ENCODE data around the gene PLD1.
"Not testable (repeated sequence)": the region's sequence is repeated elsewhere in the genome, so short reads cannot be mapped to it uniquely, and the experiment has no call there.

Gene PLD1

GRCh38 chr3:171836855-171837254, 26.6 kb upstream of the PLD1 start:
- no peak for FAIRE-seq

- no peak for FAIRE-seq
These were observed 25.3 kb upstream of the PLD1 start for GRCh38 chr3:171835613-171836012.

DNA sequence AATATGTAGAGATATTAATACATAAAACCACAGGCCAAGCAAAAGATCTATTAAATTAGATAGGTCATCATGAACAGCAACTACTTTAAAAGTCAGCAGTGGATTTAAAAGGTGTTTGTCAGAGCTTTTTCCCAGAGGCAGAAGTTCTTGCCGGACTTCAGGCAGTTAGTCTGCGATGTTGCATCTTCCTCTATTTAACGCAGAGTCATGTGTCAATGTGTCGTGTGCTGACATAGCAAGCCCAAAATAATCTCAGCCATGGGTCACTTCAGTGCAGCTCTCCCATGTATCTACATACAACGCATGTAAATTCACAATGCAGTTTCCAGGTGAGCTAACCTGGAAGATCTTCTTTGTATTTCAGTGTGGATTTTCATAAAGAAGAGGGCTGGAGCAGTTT, 24.8 kb upstream of the PLD1 start:
- FAIRE-seq = no peak

- no peak for FAIRE-seq
These were observed 24.1 kb upstream of the PLD1 start for GRCh38 chr3:171834461-171834801.

DNA sequence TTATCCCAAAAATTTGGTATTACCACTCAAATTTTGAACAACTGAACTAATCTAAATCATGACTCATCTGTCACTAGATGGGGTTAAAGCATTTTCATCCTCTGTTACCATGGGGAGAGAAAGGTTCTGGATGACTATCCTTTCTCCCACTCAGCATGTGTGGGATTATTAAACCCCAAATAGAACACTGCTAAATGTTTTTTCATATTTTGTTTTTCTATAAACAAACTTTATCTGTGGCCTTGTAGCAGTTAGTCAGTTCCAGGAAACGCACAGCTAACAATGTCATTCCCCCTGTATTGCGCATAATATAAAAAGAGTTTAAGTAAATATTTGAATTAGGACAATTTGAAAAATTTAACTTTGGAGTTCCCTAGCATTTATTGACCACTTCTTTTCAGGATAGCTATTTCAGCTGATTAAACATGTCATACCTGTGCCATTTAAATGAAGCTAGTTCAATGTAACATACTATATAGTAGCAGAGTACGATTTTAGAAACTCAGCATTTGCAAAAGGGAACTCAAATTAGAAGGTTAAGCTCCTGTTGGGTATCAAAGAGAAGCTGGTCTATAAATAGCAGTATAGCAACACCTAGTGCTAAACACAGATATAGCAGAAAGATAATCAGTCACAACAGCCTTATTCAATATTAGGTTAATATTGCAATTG, 23.6 kb upstream of the PLD1 start:
- no peak for FAIRE-seq

DNA sequence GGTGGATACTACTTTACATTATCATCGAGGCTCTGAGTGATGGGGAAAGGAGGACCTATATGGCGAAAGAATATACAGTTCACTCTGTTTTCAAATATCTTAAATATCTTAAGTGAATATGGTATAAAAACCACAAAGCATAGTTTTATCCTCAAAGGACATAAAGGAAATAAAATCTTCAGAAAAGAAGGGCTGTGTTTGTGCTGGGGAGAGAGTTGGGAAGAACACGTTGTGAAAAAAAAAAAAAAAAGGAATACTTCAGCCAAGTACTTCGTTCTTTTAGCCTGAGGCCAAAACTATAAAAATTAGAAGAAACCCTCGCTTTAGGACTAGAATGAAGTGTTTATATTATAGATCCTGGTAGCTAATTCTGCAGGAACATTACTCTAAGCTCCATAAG, 22.7 kb upstream of the PLD1 start:
- FAIRE-seq = no peak

DNA sequence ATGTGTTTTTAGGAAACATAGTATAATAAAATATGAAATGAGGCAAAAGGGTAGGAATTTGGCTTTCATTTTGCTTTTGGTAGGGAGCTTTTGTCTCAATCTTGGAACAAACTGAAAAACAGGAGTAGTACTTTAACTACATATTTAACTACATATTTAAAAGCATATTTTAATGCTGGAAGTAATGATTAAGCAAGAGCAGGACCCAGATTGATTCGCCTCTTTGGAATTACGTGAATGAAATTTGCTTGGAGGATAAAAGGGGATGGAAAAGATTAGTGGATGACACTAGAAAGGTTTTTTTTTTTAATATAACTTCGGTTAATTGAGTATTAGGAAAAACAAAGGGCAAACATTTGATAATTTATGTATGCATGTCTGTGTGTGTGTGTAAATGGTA, 21.7 kb upstream of the PLD1 start:
- FAIRE-seq = no peak

DNA sequence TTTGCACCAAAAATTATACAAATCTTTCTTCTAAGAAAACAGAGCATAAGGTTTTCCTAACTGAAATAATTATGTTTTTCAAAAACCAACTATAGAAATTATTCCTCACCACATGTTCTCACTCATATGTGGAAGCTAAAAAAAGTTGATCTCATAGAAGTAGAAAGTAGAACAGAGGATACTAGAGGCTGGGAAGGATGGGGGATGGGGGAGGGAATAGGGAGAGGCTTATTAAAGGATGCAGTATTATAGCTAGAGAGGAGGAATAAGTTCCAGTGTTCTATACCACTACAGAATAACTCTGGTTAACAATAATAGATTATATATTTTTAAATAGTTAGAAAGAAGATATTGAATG, 20.2 kb upstream of the PLD1 start:
- FAIRE-seq = no peak

GRCh38 chr3:171829841-171830517, 19.7 kb upstream of the PLD1 start:
- FAIRE-seq = no peak

DNA sequence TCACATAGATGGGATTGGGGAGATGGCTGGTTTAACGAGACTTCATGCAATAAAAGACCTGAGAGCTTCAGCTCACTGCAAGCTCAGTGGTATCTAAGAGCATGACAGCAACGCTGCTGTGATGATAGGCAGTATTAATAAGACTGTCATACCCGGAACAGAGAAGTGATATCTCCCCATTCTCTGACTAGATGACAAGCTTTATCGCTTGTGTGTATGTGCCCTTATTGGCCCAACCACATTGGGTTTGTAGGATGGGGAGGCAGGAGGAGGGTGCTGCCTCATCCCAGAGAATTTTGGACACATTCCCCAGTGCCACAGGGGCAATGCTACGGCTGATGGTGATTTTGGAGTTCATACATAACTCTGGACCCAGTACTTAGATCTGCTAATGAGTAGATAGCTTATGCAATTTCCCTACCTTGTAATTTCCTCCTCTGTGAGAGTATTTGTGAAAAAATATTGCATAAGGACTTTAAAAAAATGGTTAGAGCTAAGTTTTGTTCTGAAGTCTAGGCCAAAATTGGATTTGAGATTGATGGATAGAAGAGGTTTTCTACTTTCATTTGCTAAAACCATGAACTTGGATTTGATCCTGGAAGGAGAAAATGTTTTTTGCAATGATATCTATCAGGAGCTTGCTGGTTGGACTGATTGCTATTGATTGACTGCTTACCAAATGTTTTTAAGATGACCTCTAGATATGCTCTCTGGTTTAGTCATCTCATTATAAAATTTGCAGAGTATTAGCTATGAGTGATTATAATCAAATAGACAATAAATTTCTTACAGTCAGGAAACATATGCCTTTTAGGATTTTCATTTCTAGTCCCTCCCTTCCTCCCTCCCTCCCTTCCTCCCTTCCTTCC, 18.9 kb upstream of the PLD1 start:
- no peak for FAIRE-seq

- no peak for FAIRE-seq
These were observed 17.7 kb upstream of the PLD1 start for GRCh38 chr3:171827836-171828458.

DNA sequence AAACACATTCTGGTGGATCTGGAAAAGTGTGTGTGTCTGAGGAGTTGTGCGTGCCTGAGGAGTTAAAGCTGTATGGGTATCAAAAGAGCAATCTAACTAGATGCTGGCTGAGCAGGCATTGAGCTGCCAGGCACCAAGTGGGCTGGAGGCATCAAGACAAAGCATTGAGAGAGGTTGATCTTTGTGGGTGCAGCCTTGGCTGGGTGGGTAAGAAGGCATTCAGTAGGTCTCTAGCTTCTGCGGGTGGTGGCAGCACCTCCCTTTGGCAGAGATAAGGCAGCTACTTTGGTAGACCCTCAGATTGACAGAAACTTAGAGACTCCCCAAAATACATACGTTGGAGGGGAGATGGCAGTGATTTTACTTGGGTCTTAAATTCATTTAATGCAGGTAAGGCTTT, 17.1 kb upstream of the PLD1 start:
- FAIRE-seq = no peak

DNA sequence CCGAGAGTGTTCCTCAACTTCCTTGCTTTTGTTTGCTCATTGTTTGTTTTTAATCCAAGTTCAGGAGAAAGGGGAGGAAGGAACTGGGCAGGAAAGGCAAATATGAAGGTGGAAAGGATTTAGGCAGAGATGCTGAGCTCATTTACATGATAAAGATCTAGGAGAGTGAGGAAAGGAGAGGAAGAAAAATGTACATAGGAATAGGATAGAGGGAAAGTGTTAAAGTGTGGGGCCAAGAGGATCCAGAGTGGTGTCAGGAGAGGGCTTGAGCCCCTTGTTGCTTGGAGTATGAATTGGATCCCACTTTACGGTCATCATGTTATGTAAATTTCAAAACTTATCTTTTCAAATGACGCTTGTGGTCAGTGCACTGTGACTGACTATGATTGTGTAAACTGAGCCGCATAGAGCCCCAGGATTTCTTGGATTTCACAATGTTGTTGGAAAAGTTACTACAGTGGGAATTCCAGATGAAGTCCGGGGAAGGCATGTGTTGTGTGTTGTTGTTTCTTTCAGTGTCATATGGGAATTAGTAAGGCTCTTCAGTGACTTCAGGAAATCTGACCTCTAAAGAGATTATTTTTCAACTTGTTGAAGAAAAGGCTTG, 15.0 kb upstream of the PLD1 start:
- no peak for FAIRE-seq

DNA sequence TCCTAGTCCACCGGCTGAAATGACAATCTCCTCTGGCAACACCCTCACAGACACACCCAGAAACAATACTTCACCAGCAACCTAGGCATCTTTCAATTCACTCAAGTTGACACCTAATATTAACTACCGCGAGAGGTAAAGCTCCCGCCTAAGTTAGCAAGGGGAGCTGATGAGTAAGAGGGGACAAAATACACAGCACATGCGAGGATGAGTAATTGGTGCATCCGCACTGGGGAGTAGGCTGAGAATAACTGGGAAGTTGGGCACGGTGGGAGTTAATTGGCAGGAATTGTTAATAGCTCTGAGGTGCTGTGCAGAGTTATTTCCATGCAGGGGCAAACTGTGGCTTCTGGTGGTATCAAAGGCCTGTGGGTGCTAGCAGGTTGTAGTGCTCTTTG, 14.5 kb upstream of the PLD1 start:
- no peak for FAIRE-seq

DNA sequence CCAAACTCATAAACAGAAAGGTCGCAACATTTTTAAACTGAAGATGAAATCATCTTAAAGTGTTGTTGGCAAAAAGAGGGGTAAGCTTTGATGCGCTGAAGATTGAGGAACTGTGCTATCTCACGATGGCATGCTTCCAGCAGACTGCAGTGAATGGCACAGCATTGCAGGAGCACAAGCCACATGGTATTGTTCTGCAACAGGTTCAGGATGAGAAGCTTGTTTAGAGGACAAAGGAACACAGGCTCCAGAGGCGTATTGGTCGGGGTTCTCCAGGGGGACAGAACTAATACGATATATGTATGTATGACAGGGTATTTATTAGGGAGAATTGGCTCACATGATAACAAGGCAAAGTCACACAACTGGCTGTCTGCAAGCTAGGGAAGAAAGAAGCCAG, 13.8 kb upstream of the PLD1 start:
- no peak for FAIRE-seq

- FAIRE-seq = no peak
These were observed 12.3 kb upstream of the PLD1 start for GRCh38 chr3:171822431-171823106.

DNA sequence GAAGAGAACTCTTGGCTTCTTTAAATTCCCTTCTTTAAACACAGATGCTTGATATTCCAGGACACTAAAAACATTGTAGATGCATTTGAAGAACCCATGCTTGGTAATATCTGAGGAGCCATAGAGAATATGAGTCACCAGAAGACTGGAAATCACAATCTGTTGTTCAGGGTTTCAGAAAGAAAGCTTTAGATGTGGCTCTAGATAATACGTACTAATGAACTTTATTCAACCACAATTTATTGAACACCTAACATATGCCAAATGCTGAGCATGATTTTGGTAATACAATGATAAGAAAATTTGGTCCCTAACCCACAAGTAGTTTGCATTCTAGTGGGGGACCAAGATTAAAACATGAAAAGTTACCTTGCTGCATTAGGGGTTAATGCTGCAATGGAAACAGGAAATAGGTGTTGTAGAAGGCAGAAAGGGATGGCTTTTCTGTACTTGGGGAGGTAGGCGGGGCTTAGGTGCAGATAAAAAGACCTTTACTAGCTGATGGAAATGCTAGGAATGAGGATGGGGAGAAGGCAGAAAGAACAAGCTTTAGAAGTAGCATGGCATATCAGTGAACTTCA, 11.6 kb upstream of the PLD1 start:
- FAIRE-seq = no peak

- FAIRE-seq = no peak
These were observed 10.8 kb upstream of the PLD1 start for GRCh38 chr3:171821044-171821443.

DNA sequence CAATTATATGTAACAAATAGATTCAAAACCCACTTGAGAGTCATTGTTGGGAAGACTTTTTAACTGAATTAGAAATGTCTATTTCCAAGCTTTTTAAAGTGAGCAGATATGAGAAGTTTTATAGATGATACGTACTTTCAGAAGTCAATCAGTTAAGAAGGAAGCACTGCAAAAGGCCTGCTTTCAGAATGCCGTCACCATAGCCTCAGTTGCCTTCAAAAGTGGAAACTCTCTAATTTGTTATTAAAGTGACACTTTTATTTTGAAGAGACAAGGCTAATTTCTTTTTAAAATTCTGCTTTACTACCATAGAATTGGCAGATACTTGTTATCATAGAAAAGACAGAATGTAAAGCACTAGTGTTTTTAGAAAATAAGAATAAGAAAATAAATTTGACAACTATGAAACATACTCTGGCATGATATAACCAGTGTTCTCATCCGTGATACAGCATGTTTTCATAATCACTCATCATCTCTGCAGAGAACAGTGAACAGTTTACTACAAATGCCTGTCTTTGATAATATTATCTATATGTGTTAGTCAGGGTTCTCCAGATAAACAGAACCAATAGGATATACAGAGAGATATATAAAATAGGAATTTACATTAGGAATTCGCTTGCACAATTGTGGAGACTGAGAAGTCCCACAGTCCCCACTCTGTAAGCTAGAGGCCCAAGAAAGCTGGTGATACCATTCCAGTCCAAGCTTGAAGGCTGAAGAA, 7.0 kb upstream of the PLD1 start:
- no peak for FAIRE-seq

DNA sequence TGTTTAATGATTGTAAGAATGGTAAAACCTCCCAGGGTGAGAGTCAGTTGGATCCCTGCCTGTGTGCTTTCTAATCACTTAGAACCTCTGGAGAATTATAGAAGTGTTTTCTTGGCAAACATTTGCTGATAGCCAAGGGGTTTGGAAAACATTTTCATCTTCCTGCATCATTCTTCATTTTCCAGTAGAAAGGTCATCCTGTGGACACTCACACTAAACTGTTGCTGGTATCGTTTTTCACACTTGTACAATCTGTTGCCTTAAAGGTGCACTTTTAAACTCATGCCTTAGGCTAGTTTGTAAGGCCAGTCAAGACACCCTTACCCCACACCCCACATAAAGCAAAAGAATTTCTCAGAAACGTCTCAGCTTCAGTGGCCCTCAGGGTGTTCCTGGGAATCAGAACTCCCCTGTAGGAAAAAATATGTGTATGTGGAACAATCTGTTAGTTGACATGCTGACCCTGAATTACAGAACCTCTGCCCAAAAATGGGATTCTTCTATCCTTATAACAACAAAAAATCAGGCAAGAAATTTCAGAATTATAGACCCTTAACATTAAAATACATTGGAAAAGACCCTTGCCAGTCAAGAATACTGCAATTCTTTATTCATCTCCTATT, 5.8 kb upstream of the PLD1 start:
- no peak for FAIRE-seq

DNA sequence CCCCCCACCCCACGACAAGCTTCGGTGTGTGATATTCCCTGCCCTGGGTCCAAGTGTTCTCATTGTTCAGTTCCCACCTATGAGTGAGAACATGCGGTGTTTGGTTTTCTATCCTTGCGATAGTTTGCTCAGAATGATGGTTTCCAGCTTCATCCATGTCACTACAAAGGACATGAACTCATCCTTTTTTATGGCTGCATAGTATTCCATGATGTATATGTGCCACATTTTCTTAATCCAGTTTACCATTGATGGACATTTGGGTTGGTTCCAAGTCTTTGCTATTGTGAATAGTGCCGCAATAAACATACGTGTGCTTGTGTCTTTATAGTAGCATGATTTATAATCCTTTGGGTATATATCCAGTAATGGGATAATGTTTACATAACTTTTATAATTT, 4.4 kb upstream of the PLD1 start:
- not testable (repeated sequence) for FAIRE-seq

Data from colon (tissue), 2 donors.